H1 (cell line): ENCODE results near the gene BOD1L2. TPM values are rescaled to one million over a fixed set of nuclear protein-coding genes. Genes with fewer than 3 reads are reported as not detected.

ENCODE experiments used
- ATF2 ChIP-seq: IDR thresholded peaks from 2 replicates; pipeline ENCODE4 v1.6.1; 2012; ENCODE audit warnings: low read length, inconsistent platforms
- ATF3 ChIP-seq: IDR thresholded peaks from 2 replicates; pipeline ENCODE4 v1.6.1; 2011; ENCODE audit warnings: low read depth, mild to moderate bottlenecking, low read length; ENCODE audit not compliant: insufficient read depth
- CTBP2 ChIP-seq: IDR thresholded peaks from 2 replicates; pipeline ENCODE4 v1.7.0; 2011; ENCODE audit warnings: borderline replicate concordance, mild to moderate bottlenecking, moderate library complexity, mixed read lengths, low read length; ENCODE audit not compliant: insufficient read depth, insufficient read length
- E2F6 ChIP-seq: IDR thresholded peaks from 2 replicates; pipeline ENCODE4 v1.6.1; 2012; ENCODE audit warnings: inconsistent platforms
- SIX5 ChIP-seq: IDR thresholded peaks from 2 replicates; pipeline ENCODE4 v1.6.1; 2011; ENCODE audit warnings: mild to moderate bottlenecking, low read depth, low read length
- SUZ12 ChIP-seq: fragments of 200-600 bp; sonication (generic); IDR thresholded peaks from 2 replicates; pipeline ENCODE4 v1.6.1; 2012; ENCODE audit warnings: mild to moderate bottlenecking, inconsistent platforms, low read length, moderate library complexity, mixed read lengths
- TAF7 ChIP-seq: optimal IDR thresholded peaks from 2 replicates; pipeline ENCODE3; 2011; ENCODE audit warnings: low read depth, mild to moderate bottlenecking, inconsistent platforms, low read length, moderate library complexity, borderline replicate concordance
- TCF12 ChIP-seq: IDR thresholded peaks from 2 replicates; pipeline ENCODE4 v1.6.1; 2011; ENCODE audit warnings: low read depth, mild to moderate bottlenecking, low read length
- polyA plus RNA-seq, 7 experiments: library from polyadenylated mRNA; depleted of rRNA in 3 of 7; stranded (reverse) in 5 of 7; unstranded in 2 of 7; fragments of >200 nt in 5 of 7; fragments of 200-250 nt in 2 of 7; gene quantifications; 1 replicate in 5 of 7; 2 replicates in 1 of 7; 4 replicates in 1 of 7; pipeline versions ENCODE4 v1.2.1 to v1.2.3, GENCODE V29; 2011 to 2013; ENCODE audit warnings: missing spikeins in 2 of 7, mixed read lengths in 2 of 7
- total RNA-seq: library from RNA; stranded (reverse); fragmentation: NEBNext Ultra II Directional; extraction: Animal tissue kit (Norgen Biotek cat#: 25700); gene quantifications from 2 replicates; pipeline ENCODE4 v1.2.1, GENCODE V29; 2021

The BOD1L2 gene
- total and polyA plus RNA-seq, 2 of the 8 experiments (the other 6 are each of a cell fraction or from before 2014, with no cell fraction given): not detected

GRCh38 chr18:57149051-57149450 is 2.2 kb downstream of the BOD1L2 start (continued):
- no peak for TF ChIP-seq CTBP2
- TF ChIP-seq E2F6: no peak
- TF ChIP-seq TCF12: no peak
- TF ChIP-seq ATF2: no peak
- no peak for TF ChIP-seq TAF7
- no peak for TF ChIP-seq SIX5
- no peak for TF ChIP-seq SUZ12
- TF ChIP-seq ATF3: no peak
